Activated T-cell treated with anti-CD3 and anti-CD28 coated beads, Interleukin-2, amount 50 U/mL, for 72 hours (primary cell): Measurements from ENCODE around the gene C16orf96. TPM values are rescaled to one million over a fixed set of nuclear protein-coding genes. Genes with fewer than 3 reads are reported as not detected.
"Not testable (repeated sequence)": the region's sequence is repeated elsewhere in the genome, so short reads cannot be mapped to it uniquely, and the experiment has no call there.

Source experiments
- ATAC-seq, 2 donors: fragments of 150-1000 bp; cut with Tn5 transposase; replicated peaks in 1 of 2; 2 replicates each; pipeline ENCODE4 v1.10.0; 2021; ENCODE audit warnings: moderate library complexity in 2 of 2, mild to moderate bottlenecking in 1 of 2
- DNase-seq, 2 donors: peaks; one replicate each; pipeline ENCODE4 v3.0.0; 2021 to 2022; ENCODE audit warnings: mixed read lengths in 1 of 2
- H3K27ac Mint-ChIP-seq: one replicate; pipeline ENCODE4 v1.8.0; 2022; ENCODE audit warnings: mild to moderate bottlenecking, moderate library complexity, mixed read lengths
- H3K27me3 Mint-ChIP-seq: one replicate; pipeline ENCODE4 v1.8.0; 2022; ENCODE audit warnings: low read depth, mixed read lengths
- H3K36me3 Mint-ChIP-seq, 2 donors: one replicate each; pipeline ENCODE4 v1.8.0; 2022; ENCODE audit warnings: mixed read lengths in 2 of 2, mild to moderate bottlenecking in 1 of 2; ENCODE audit not compliant: insufficient read depth in 2 of 2
- H3K4me1 Mint-ChIP-seq: one replicate; pipeline ENCODE4 v1.8.0; 2022; ENCODE audit warnings: low read depth, mixed read lengths
- H3K4me3 Mint-ChIP-seq, 2 donors: one replicate each; pipeline ENCODE4 v1.8.0; 2022; ENCODE audit warnings: mild to moderate bottlenecking in 2 of 2, mixed read lengths in 2 of 2, moderate library complexity in 2 of 2
- H3K9me3 Mint-ChIP-seq, 2 donors: one replicate each; pipeline ENCODE4 v1.8.0; 2022; ENCODE audit warnings: mixed read lengths in 2 of 2
- total RNA-seq, 2 donors: library from RNA; stranded (reverse); gene quantifications; one replicate each; pipeline ENCODE4 v1.2.3, GENCODE V29; 2022

Gene C16orf96
- total RNA-seq, 2 donors from 2014 or later, result 0.51 to 0.55 TPM

DNA sequence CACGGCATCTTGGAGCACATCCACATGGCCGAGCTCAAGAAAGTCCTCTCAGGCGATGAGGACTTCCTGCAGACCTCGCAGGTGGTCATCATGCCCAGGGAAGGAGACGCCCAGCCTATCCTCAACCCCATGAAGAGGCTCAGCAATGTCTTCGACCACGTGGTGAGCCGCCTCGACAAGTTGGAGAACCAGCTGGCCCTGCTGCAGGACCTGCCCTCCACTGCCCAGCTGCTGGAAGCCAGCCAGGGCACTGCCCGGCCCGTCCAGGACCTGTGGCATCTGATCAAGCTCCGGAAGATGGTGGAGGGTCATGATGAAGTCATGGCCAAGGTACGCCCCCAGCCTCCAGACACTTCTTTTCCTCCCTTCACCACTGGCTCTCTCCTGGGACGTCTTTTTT is 440 bp downstream of the C16orf96 start:
- H3K4me1 Mint-ChIP-seq, result no peaks in the 10 kb centered on the region
- H3K36me3 Mint-ChIP-seq, result no peaks in the 10 kb centered on the region
- H3K9me3 Mint-ChIP-seq, result no peaks in the 10 kb centered on the region
- H3K27ac Mint-ChIP-seq, result no peak overlapping the region
- ATAC-seq (no peak), DNase-seq (no peak)
- no peak overlapping the region for H3K4me3 Mint-ChIP-seq
- no peaks in the 10 kb centered on the region for H3K27me3 Mint-ChIP-seq

DNA sequence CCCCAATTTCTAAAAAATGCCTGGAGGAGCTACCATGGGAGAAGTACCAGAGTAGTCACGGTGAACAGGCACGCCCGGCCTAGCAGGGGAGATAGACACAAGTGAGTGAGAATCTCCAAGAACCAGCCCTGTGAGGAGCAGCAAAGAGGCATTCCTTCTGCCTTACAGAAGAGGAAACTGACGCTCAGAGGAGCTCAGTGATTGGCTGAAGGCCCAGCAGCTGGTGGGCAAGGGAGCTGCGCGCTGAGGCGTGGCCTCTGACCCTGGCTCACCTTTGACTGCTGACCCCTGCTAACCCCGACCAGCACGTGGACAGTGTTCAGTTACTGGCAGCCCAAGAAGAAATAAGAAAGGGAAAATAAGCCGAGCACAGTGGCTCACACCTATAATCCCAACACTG is 1.8 kb downstream of the C16orf96 start:
- Mint-ChIP-seq H3K4me3 (no peak overlapping the region), H3K27me3 (no peaks in the 10 kb centered on the region), H3K36me3 (no peaks in the 10 kb centered on the region), H3K9me3 (no peaks in the 10 kb centered on the region), H3K27ac (no peak overlapping the region), H3K4me1 (no peaks in the 10 kb centered on the region)
- no peak for DNase-seq
- no peak for ATAC-seq

DNA sequence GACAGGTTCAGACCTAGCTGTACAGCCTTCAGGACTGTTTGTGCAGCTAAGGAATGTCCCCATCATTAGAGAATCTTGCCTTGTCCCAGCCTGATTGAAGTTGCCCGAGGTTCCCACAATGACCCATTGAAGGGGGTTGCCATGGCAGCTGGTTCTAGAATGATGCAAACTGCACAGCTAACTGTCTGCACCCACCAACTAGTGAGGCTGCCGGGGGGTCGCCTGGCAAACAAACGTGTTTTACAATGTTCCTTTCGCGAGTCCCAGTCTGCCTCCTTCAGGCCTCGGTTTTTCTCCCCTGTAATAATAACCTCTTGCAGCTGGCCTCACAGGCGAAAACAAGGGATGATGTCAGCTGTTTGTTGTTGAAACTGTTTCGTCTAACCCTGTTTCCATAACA is 5.5 kb downstream of the C16orf96 start:
- Mint-ChIP-seq H3K36me3 (no peaks in the 10 kb centered on the region), H3K27ac (no peak overlapping the region), H3K4me3 (no peak overlapping the region), H3K9me3 (no peaks in the 10 kb centered on the region), H3K27me3 (no peaks in the 10 kb centered on the region), H3K4me1 (peaks cover 6% of the 10 kb centered on the region)
- ATAC-seq (no peak), DNase-seq (no peak)

DNA sequence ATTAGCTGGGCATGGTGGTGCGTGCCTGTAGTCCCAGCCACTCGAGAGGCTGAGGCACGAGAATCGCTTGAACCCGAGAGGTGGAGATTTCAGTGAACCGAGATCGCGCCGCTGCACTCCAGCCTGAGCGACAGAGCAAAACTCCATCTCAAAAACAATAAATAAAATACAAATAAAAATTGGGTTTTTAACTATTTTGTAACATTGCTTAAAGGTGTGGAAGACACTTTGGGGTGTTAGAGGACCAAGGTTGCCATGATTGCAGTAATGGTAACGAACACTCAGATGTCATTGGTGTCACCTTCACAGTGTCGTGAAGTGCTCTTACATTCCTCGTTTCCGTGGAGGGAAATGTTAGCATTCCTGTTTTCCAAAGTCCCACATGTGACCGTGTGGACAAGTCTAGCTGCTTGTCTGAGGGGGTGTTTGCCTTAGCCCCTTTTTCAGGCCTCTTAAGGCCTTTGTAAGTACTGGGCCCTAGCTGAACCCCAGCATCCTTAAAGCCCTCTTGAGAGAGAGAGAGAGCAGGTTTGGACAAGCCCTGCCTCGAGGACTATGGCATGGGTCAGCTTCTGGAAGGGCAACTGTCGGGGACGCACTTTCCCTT is 8.6 kb downstream of the C16orf96 start:
- ATAC-seq, result no peak
- H3K36me3 Mint-ChIP-seq, result no peaks in the 10 kb centered on the region
- H3K27ac Mint-ChIP-seq, result no peak overlapping the region
- peaks cover 9% of the 10 kb centered on the region for H3K4me1 Mint-ChIP-seq
- no peak overlapping the region for H3K4me3 Mint-ChIP-seq
- H3K27me3 Mint-ChIP-seq, result no peaks in the 10 kb centered on the region
- H3K9me3 Mint-ChIP-seq, result no peaks in the 10 kb centered on the region
- DNase-seq, result no peak

DNA sequence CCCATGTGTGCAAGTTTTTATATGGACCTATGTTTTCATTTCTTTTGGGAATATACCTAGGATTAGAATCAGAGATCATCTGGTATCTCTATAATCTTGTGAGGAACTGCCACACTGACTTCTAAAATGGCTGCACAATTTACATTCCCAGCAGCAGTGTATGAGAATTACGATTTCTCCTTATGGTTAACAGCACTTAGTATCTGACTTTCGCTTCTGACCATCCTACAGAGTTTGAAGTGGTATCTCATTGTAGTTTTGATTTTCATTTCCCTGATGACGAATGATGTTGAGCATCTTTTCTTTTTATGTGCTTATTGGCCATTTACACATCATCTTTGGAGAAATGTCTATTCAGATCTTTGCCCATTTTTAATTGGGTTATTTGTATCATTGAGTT is 10.0 kb downstream of the C16orf96 start:
- DNase-seq, result no peak
- peak overlapping the region; percentile 43 for H3K27ac Mint-ChIP-seq
- no peaks in the 10 kb centered on the region for H3K36me3 Mint-ChIP-seq
- peak in 1 of 2 donors; percentile 57 for ATAC-seq
- H3K4me3 Mint-ChIP-seq, result peak overlapping the region in 1 of 2 donors; percentile 13
- no peaks in the 10 kb centered on the region for H3K9me3 Mint-ChIP-seq
- H3K27me3 Mint-ChIP-seq, result no peaks in the 10 kb centered on the region
- H3K4me1 Mint-ChIP-seq, result peaks cover 9% of the 10 kb centered on the region

DNA sequence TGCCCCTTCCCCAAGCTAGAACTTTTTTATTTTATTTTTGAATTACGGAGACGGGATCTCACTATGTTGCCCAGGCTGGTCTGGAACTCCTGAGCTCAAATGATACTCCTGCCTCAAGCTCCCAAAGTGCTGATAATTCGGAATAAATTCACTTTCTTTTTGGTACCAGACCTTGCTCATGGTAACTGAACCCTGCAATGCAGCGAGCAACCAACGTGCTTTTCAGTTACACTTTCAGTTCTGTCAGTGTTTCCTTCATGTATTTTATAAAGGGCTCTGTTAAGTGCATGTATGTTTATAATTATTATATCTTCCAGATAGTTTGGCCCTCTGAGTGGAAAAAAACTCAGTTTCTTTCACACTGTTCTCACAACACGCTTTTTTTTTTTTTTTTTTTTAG is 13.9 kb downstream of the C16orf96 start:
- Mint-ChIP-seq H3K27me3 (no peaks in the 10 kb centered on the region), H3K4me3 (no peak overlapping the region), H3K36me3 (no peaks in the 10 kb centered on the region), H3K9me3 (no peaks in the 10 kb centered on the region), H3K4me1 (peaks cover 9% of the 10 kb centered on the region), H3K27ac (no peak overlapping the region)
- DNase-seq (no peak), ATAC-seq (no peak)

DNA sequence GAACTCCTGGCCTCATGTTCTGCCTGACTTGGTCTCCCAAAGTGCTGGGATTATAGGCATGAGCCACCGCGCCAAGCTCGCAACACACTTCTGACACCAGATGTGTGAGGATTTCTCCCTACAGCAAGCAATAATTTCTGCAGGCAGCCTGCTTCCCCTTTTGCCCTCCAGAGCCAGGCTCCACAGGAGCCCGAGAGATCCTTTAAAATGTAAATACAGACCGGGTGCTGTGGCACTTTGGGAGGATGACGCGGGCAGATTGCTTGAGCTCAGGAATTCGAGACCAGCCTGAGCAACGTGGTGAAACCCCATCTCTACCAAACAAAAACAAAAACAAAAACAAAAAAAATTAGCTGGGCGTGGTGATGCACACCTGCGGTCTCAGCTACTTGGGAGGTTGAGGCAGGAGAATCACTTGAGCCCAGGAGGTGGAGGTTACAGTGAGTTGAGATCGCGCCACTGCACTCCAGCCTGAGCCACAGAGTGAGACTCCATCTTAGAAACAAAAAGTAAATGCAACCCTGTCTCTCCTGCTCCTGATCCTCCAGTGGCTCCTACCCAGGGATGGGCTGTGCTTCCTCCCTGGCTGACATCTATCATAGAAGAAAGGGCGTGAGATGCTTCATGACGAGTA is 14.7 kb downstream of the C16orf96 start:
- H3K36me3 Mint-ChIP-seq, result no peaks in the 10 kb centered on the region
- H3K27me3 Mint-ChIP-seq, result no peaks in the 10 kb centered on the region
- peaks cover 9% of the 10 kb centered on the region for H3K4me1 Mint-ChIP-seq
- no peak overlapping the region for H3K27ac Mint-ChIP-seq
- DNase-seq (no peak), ATAC-seq (no peak)
- H3K4me3 Mint-ChIP-seq, result no peak overlapping the region
- H3K9me3 Mint-ChIP-seq, result no peaks in the 10 kb centered on the region

DNA sequence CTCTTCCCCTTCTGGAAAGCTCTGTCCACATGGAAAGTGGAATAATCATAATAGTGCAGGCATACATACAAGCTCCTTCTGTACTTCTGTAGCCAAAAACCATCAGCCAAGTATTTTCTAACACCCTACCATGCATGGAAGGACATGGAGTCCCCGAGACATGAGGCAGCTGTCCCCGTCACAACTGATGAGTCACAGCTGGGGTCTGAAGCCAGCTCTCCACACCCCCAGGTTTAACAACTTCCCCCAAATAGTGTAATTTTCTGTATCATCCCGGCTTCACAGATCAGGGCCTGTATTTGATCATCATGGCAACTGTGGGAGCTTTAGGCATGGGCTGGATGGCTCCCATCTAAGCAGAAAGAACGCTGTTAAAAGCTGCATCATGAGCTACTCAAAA is 16.6 kb downstream of the C16orf96 start:
- Mint-ChIP-seq H3K4me3 (no peak overlapping the region), H3K9me3 (no peaks in the 10 kb centered on the region), H3K27me3 (no peaks in the 10 kb centered on the region), H3K36me3 (no peaks in the 10 kb centered on the region), H3K27ac (no peak overlapping the region), H3K4me1 (no peaks in the 10 kb centered on the region)
- DNase-seq, result no peak
- no peak for ATAC-seq

DNA sequence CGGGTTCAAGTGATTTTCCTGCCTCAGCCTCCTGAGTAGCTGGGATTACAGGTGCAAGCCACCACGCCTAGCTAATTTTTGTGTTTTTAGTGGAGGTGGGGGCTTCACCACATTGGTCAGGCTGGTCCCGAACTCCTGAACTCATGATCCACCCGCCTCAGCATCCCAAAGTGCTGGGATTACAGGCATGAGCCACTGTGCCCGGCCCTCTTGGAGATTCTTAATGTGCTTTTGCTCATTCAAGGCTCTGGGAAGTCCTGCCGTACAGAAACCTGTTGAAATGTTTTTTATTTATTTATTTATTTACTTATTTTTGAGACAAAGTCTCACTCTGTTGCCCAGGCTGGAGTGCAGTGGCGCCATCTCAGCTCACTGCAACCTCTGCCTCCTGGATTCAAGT is 17.8 kb downstream of the C16orf96 start:
- H3K9me3 Mint-ChIP-seq, H3K4me1 Mint-ChIP-seq, DNase-seq, ATAC-seq, H3K27me3 Mint-ChIP-seq, H3K27ac Mint-ChIP-seq, H3K4me3 Mint-ChIP-seq, H3K36me3 Mint-ChIP-seq: not testable (repeated sequence)

DNA sequence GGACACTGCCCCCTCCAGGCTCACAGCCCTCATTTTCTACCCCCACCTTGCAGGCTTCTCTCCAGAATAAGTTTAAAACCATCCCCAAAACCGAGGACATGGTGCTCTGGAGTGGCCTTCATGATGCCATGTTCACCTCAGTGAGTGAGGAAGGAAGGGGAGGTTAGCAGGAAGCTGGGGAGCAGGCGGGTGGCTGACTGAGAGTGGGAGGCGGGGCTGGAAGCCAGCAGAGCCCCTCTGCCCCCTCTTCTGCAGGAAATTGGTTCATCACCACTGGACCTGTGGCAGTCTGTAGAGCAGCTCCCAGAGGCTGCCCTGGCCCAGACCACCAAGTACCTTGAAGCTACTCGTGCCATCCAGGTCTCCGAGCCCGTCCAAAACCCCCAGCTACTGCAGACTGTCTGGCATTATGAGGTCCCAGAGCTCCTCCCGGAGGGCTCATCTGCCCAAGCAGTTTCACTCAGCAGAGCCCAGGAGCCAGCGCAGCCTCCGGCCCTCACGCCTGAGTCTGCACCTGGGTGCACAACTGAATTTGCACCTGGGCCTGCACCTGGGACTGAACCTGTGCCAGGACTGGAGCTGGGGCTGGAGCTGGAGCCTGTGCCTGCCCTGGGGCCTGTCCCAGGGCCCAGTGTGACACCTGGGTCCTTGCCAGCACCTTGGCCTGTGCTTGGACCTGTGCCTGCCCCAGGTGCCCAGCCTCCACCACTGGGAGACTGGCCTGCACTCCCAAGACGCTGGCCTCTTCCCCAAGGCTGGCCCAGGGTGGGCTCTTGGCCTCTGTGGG is 19.0 kb downstream of the C16orf96 start:
- Mint-ChIP-seq H3K36me3 (no peaks in the 10 kb centered on the region), H3K27ac (no peak overlapping the region), H3K9me3 (no peaks in the 10 kb centered on the region), H3K4me3 (no peak overlapping the region), H3K27me3 (no peaks in the 10 kb centered on the region), H3K4me1 (no peaks in the 10 kb centered on the region)
- no peak for ATAC-seq
- DNase-seq, result no peak

DNA sequence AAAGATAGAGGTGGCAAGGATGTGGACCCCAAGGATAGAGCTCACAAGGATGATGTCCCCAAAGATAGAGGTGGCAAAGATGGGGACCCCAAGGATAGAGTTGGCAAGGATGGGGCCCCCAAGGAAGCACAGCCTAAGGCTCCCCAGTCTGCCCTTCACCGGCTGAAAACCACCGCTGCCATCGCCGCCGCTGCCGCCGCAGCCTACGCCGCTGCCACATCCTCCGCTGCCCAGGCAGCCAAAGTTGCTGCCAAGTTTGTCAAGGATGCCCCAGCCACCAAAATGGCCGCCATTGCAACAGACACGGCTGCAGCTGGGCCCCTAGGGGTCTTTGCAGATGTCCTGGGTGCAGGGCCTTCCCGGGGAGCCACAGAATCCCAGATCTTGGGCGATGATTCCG is 19.9 kb downstream of the C16orf96 start:
- Mint-ChIP-seq H3K27ac (no peak overlapping the region), H3K27me3 (no peaks in the 10 kb centered on the region), H3K36me3 (no peaks in the 10 kb centered on the region), H3K9me3 (no peaks in the 10 kb centered on the region), H3K4me3 (no peak overlapping the region), H3K4me1 (no peaks in the 10 kb centered on the region)
- no peak for ATAC-seq
- DNase-seq, result no peak

DNA sequence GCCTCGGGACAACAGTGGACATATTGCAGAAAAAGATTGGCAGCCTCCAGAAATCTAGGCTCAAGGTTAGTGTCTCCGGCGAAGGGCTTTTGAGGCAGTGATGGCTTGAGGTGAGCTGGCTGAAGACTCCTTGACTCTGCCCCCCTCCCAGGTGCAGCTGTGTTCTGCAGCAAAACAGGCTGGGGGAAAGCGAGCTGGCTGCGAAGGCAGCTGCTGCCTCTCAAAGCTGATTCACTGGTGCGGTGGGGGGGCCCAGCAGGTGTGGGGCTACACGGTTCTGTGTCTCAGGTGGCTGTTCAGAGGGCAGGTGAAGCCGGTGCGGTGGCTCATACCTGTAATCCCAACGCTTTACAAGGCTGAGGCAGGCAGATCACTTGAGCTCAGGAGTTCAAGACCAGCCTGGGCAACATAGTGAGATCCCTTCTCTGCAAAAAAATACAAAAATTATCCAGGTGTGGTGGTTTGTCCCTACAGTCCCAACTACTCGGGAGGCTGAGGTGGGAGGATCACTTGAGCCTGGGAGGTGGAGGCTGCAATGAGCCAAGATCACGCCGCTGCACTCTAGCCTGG is 22.9 kb downstream of the C16orf96 start:
- H3K36me3 Mint-ChIP-seq, result no peaks in the 10 kb centered on the region
- H3K4me1 Mint-ChIP-seq, result no peaks in the 10 kb centered on the region
- ATAC-seq (no peak), DNase-seq (no peak)
- H3K4me3 Mint-ChIP-seq, result no peak overlapping the region
- H3K27me3 Mint-ChIP-seq, result no peaks in the 10 kb centered on the region
- no peaks in the 10 kb centered on the region for H3K9me3 Mint-ChIP-seq
- no peak overlapping the region for H3K27ac Mint-ChIP-seq

DNA sequence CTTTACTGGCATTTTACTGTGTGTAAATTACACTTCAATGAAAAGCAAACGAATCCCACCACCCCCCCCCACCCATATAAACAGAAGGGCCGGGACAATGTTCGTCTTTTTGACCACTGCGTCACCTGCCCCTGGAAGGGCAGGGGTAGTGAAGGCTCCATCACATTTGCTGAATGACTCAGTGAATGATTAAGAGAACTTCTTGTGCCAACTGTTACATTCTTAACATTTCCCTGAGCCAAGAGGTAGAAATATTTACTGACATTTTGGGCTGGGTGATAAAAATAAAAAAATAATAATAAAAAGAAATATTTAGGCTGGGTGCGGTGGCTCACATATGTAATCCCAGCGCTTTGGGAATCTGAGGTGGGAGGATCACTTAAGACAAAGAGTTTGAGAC is 24.1 kb downstream of the C16orf96 start:
- DNase-seq, result no peak
- H3K9me3 Mint-ChIP-seq, result no peaks in the 10 kb centered on the region
- H3K36me3 Mint-ChIP-seq, result no peaks in the 10 kb centered on the region
- H3K27me3 Mint-ChIP-seq, result no peaks in the 10 kb centered on the region
- no peaks in the 10 kb centered on the region for H3K4me1 Mint-ChIP-seq
- no peak for ATAC-seq
- no peak overlapping the region for H3K4me3 Mint-ChIP-seq
- no peak overlapping the region for H3K27ac Mint-ChIP-seq
